Caco-2 (cell line): ENCODE measurements around the gene PSMB8. TPM values are rescaled to one million over a fixed set of nuclear protein-coding genes. Genes with fewer than 3 reads are reported as not detected.

ENCODE experiments used
- BruUV-seq: library from RNA; stranded (reverse); fragments of 400-500 nt; replicated peaks from 2 replicates; lab custom pipeline; 2021; lab: Mats Ljungman, UMichigan
- CTCF ChIA-PET: fragments of 300-600 bp; sonication (Branson Sonifier 250); formaldehyde crosslinking; loops from one replicate; lab custom pipeline; 2022; ENCODE audit warnings: antibody characterized with exemption; lab: Charles Lee
- POLR2A ChIA-PET: fragments of 300-600 bp; sonication (Branson Sonifier 250); formaldehyde crosslinking; loops from one replicate; lab custom pipeline; 2022; ENCODE audit warnings: antibody characterized with exemption; lab: Charles Lee
- DNase-seq, 2 experiments: peaks; one replicate each; pipeline versions ENCODE4 v3.0.0 to v3.0.0-alpha.2; 2020 to 2022
- H3K27me3 ChIP-seq: replicated peaks from 2 replicates; pipeline ENCODE4 v1.6.0; 2011; ENCODE audit warnings: low read length; ENCODE audit not compliant: control insufficient read depth, insufficient read depth
- H3K36me3 ChIP-seq: 2 replicates; pipeline ENCODE4 v1.5.1; 2011; ENCODE audit warnings: low read length; ENCODE audit not compliant: control insufficient read depth, insufficient read depth
- H3K4me1 ChIP-seq: fragments of 250-450 bp; sonication (Bioruptor Pico); 2 replicates; pipeline ENCODE4 v1.5.1; 2020; ENCODE audit warnings: mild to moderate bottlenecking
- H3K4me3 ChIP-seq: 2 replicates; pipeline ENCODE4 v1.5.1; 2011; ENCODE audit warnings: low read depth, mild to moderate bottlenecking, control low read depth, low read length
- H3K9me3 ChIP-seq: fragments of 250-450 bp; sonication (Bioruptor Pico); 2 replicates; pipeline ENCODE4 v1.5.1; 2020; ENCODE audit warnings: mild to moderate bottlenecking, moderate library complexity
- H3K27ac Mint-ChIP-seq: one replicate; pipeline ENCODE4 v1.8.0; 2022; ENCODE audit warnings: mixed read lengths; ENCODE audit not compliant: unreplicated experiment
- H3K27me3 Mint-ChIP-seq: one replicate; pipeline ENCODE4 v1.8.0; 2022; ENCODE audit warnings: mixed read lengths; ENCODE audit not compliant: insufficient read depth, unreplicated experiment
- H3K36me3 Mint-ChIP-seq: one replicate; pipeline ENCODE4 v1.8.0; 2022; ENCODE audit warnings: mild to moderate bottlenecking, mixed read lengths; ENCODE audit not compliant: insufficient read depth, unreplicated experiment
- H3K4me1 Mint-ChIP-seq: one replicate; pipeline ENCODE4 v1.8.0; 2022; ENCODE audit warnings: low read depth, mixed read lengths; ENCODE audit not compliant: unreplicated experiment
- H3K4me3 Mint-ChIP-seq: one replicate; pipeline ENCODE4 v1.8.0; 2022; ENCODE audit warnings: mild to moderate bottlenecking, moderate library complexity, mixed read lengths; ENCODE audit not compliant: unreplicated experiment
- H3K9me3 Mint-ChIP-seq: one replicate; pipeline ENCODE4 v1.8.0; 2022; ENCODE audit warnings: mixed read lengths; ENCODE audit not compliant: unreplicated experiment
- intact Hi-C: fragments of 100-400 bp; cut with micrococcal nuclease; formaldehyde crosslinking; loops from one replicate; pipeline ENCODE4 v1.10.0; 2022; ENCODE audit not compliant: unreplicated experiment
- total RNA-seq: library from RNA; stranded (reverse); gene quantifications from 2 replicates; pipeline ENCODE4 v1.2.3, GENCODE V29; 2022
- TF ChIP-seq, protein P1 (sequence below), 2 experiments: fragments of 200-600 bp in 1 of 2; IDR thresholded peaks; 1 replicate in 1 of 2; 2 replicates in 1 of 2; pipeline versions ENCODE4 v1.5.1 to v1.8.0; 2011 to 2022; ENCODE audit warnings: antibody characterized with exemption in 1 of 2, control low read depth in 1 of 2, inconsistent platforms in 1 of 2, low read depth in 1 of 2, low read length in 1 of 2, mild to moderate bottlenecking in 1 of 2, moderate library complexity in 1 of 2; ENCODE audit not compliant: insufficient read depth in 1 of 2, severe bottlenecking in 1 of 2, unreplicated experiment in 1 of 2

The PSMB8 gene
- total RNA-seq, 1 experiment from 2014 or later, result 3.7 TPM

- H3K27me3 ChIP-seq, result no peaks in the 10 kb centered on the region; the same call in 1 of the 2 replicates
- peaks cover 3% of the 10 kb centered on the region for H3K4me1 ChIP-seq
- no peak overlapping the region for H3K4me3 ChIP-seq
- no peaks in the 10 kb centered on the region for H3K36me3 ChIP-seq
- Mint-ChIP-seq H3K4me1 (peaks cover 5% of the 10 kb centered on the region), H3K27ac (no peak overlapping the region), H3K9me3 (no peaks in the 10 kb centered on the region), H3K36me3 (peaks cover 10% of the 10 kb centered on the region), H3K27me3 (no peaks in the 10 kb centered on the region), H3K4me3 (peak overlapping the region; percentile 72)
- no peaks in the 10 kb centered on the region for H3K9me3 ChIP-seq
- ChIA-PET POLR2A (interaction anchor here (0.5 kb wide), 1 partner anchor 15 kb away, joined by 5 read pairs; no protein-coding TSS in a partner anchor), CTCF (interaction anchor here (0.8 to 1.9 kb wide), 2 partner anchors 11 to 25 kb away, joined by 3 to 5 read pairs; partner anchors contain the start of genes PSMB9 and TAP1)
- TF ChIP-seq, protein P1, sequence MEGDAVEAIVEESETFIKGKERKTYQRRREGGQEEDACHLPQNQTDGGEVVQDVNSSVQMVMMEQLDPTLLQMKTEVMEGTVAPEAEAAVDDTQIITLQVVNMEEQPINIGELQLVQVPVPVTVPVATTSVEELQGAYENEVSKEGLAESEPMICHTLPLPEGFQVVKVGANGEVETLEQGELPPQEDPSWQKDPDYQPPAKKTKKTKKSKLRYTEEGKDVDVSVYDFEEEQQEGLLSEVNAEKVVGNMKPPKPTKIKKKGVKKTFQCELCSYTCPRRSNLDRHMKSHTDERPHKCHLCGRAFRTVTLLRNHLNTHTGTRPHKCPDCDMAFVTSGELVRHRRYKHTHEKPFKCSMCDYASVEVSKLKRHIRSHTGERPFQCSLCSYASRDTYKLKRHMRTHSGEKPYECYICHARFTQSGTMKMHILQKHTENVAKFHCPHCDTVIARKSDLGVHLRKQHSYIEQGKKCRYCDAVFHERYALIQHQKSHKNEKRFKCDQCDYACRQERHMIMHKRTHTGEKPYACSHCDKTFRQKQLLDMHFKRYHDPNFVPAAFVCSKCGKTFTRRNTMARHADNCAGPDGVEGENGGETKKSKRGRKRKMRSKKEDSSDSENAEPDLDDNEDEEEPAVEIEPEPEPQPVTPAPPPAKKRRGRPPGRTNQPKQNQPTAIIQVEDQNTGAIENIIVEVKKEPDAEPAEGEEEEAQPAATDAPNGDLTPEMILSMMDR (IDR thresholded peaks at IDR 0.05; ENCODE audit: insufficient read depth in 1 of 2, low read depth in 1 of 2, low read length in 1 of 2, severe bottlenecking in 1 of 2, unreplicated experiment in 1 of 2), result no peak
- BruUV-seq, result no TSS peak
- no peak for DNase-seq
- intact Hi-C loops, result no loop called here
Observed at GRCh38 chr6:32842690-32843089, 1.2 kb downstream of the PSMB8 start.

GRCh38 chr6:32842021-32842650, 1.7 kb downstream of the PSMB8 start:
- Mint-ChIP-seq H3K9me3 (no peaks in the 10 kb centered on the region), H3K4me3 (no peak overlapping the region), H3K27me3 (no peaks in the 10 kb centered on the region), H3K36me3 (peaks cover 7% of the 10 kb centered on the region), H3K27ac (no peak overlapping the region), H3K4me1 (peaks cover 7% of the 10 kb centered on the region)
- Histone ChIP-seq H3K27me3 (no peaks in the 10 kb centered on the region; the same call in 1 of the 2 replicates), H3K4me3 (no peak overlapping the region), H3K36me3 (no peaks in the 10 kb centered on the region), H3K4me1 (peaks cover 5% of the 10 kb centered on the region), H3K9me3 (no peaks in the 10 kb centered on the region)
- CTCF ChIA-PET, result interaction anchor here (0.8 to 1.9 kb wide), 2 partner anchors 11 to 26 kb away, joined by 3 to 5 read pairs; partner anchors contain the start of genes PSMB9 and TAP1
- TF ChIP-seq, protein P1 (IDR thresholded peaks at IDR 0.05; ENCODE audit: insufficient read depth in 1 of 2, low read depth in 1 of 2, low read length in 1 of 2, severe bottlenecking in 1 of 2, unreplicated experiment in 1 of 2), result no peak
- POLR2A ChIA-PET, result interaction anchor here (0.5 to 0.6 kb wide), 2 partner anchors 15 to 1103 kb away, joined by 5 read pairs; no protein-coding TSS in a partner anchor
- DNase-seq, result no peak
- intact Hi-C loops, result no loop called here
- no TSS peak for BruUV-seq

DNA sequence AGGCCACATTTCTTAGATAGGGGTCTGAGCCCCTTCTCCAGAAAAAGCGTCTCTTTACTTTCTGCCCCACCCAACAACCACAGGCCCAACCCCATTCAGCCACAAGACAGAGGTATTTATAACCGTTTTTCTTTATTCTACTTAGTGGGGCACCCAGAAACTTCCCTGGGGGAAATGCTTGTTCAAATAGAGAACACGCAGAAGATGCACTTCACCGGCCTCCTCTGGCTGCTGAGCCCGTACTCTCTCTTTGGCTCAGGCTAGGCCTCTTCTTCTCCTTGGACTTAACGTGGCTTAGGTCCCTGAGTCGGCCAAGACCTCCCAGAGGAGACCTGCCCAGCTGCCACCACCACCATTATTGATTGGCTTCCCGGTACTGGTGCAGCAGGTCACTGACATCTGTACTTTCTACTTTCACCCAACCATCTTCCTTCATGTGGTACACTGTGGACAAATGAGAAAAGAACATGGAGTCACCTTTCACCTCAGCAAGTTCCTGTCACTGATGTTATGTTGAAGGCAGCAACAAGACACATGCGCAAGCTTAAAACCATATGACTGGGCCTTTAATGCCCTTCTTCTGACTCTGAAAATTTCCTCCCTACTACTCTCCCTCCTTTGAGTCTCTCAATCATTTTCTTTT, 3.1 kb downstream of the PSMB8 start:
- no peak overlapping the region for H3K27ac Mint-ChIP-seq

More for the DNA sequence above, 3.1 kb downstream of the PSMB8 start:
- Mint-ChIP-seq H3K27me3 (no peaks in the 10 kb centered on the region), H3K4me3 (no peak overlapping the region), H3K9me3 (no peaks in the 10 kb centered on the region), H3K4me1 (peaks cover 13% of the 10 kb centered on the region), H3K36me3 (peaks cover 7% of the 10 kb centered on the region)
- intact Hi-C loops, result no loop called here
- ChIA-PET POLR2A (no interaction called here), CTCF (no interaction called here)
- H3K4me3 ChIP-seq, result no peak overlapping the region
- no TSS peak for BruUV-seq
- no peaks in the 10 kb centered on the region; the same call in 1 of the 2 replicates for H3K27me3 ChIP-seq
- TF ChIP-seq, protein P1 (IDR thresholded peaks at IDR 0.05; ENCODE audit: insufficient read depth in 1 of 2, low read depth in 1 of 2, low read length in 1 of 2, severe bottlenecking in 1 of 2, unreplicated experiment in 1 of 2), result no peak
- H3K36me3 ChIP-seq, result no peaks in the 10 kb centered on the region
- no peaks in the 10 kb centered on the region for H3K9me3 ChIP-seq
- DNase-seq, result no peak
- H3K4me1 ChIP-seq, result peaks cover 5% of the 10 kb centered on the region
